Measurements from ENCODE around the gene PIK3C3.
"Not testable (repeated sequence)": the region's sequence is repeated elsewhere in the genome, so short reads cannot be mapped to it uniquely, and the experiment has no call there.

PIK3C3 gene

GRCh38 chr18:41966943-41967342 lies 11.9 kb downstream of the PIK3C3 start:
- no peak for DNase-seq

DNA sequence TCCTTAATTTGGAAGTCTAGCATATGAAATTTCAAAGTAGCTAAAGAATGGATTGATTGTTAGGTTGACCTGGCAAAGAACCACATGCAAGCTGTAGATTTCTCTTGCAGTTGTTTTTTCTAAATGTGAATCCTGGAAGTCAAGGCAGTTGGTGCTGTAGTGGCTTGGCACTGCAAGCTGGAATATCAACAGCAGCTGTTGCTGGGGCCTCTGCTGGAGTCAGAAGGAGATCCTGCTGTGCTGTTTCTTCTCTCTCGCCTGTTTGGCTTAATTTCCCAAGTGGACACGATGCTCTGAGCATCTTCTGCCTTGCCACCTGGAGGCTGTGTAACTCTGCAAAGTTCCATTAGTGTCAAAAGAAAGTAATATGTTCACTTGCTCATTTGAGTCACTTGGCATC lies 12.6 kb downstream of the PIK3C3 start:
- DNase-seq = no peak

GRCh38 chr18:41969881-41970280 lies 14.8 kb downstream of the PIK3C3 start:
- no peak for DNase-seq

DNA sequence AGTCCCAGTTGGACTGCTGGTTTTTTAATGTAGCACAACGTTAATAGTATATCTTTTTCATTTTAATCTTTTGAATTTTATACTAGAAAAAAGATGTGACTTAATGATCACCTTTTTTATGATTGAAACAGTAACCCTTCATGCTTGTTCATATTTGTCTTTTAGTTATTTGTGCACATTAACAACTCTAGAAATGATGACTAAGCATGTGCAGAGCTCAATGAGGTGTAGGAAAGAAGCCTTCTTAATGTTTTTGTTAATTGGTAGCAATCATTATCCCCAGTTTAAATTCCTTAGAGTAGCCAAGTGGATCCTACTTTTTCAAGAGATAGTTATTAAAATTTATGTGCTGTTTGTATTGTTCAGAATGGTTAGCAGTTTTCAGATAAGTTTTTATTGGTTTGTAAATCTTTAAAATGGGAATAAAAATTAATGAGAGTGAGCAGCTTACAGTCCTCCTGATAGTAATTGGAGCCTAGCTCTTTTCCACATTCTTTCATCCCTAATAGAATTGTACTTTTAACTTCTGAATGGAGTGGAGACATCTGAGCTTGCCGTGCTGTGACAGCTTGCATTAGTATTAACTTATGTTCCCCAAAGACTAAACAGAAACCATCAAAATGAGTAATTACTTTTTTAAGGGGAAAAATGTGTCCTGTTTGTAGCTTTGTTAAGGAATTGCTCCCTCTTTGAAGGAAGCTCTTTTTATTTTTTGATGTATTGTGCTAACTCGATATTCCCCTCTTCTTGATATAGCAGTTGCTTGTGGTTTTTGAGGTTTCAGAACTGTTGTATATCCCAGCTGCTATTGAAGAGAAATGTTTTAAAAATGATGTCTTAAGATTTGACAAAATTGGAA lies 17.3 kb downstream of the PIK3C3 start:
- no peak for DNase-seq

DNA sequence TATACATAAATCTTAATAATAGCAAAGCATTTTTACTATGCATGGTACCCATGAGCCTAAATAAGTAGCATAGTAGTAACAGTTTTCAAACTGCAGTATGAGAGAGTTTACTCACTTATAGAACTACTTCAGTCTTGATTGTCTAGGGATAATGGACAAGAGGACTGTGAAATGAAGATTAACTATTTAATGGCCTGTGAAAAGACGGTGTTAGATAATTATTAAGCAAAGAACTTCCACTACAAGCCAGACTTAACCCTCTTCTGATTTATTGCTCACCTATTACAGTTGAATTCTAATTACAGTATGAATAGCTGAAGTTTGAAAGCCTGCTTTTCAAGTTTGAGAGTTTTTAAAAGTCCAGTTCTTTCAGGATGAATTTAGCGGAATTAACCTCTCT lies 18.9 kb downstream of the PIK3C3 start:
- no peak for DNase-seq

GRCh38 chr18:41974796-41975201 lies 19.8 kb downstream of the PIK3C3 start:
- DNase-seq = no peak

DNA sequence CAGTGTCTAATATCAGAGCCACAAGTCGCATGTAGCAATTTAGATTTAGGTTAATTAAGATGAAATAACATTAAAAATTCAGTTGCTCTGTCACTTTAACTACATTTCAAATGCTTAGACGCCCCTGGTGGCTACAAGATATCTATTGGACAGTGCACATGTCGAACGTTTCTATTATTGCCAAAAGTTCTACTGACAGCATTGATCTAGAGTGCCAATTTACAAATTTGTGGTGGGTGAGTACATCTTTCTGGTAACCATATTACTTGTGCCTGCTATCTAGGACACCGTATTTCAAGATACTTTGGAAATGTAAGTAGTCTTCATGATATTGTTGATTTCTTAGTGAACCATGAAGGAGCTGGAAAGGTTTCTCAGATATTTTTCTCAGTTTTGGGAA lies 20.2 kb downstream of the PIK3C3 start:
- no peak for DNase-seq

DNA sequence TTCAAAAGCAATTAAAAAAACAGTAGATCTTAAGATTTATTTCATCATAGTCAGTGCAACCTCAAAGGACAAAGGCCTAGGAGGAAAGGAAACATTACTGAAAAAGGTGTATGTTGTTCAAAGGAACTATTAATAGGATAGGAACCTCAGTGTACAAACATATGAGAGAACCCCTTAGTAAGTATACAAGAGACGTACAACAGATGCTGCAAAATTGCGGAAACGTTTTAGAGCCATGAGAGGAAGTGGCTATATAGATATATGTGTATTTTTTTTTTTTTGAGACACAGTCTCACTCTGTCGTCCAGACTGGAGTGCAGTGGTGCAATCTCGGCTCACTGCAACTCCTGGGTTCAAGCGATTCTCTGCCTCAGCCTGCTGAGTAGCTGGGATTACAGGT lies 22.2 kb downstream of the PIK3C3 start:
- no peak for DNase-seq

DNA sequence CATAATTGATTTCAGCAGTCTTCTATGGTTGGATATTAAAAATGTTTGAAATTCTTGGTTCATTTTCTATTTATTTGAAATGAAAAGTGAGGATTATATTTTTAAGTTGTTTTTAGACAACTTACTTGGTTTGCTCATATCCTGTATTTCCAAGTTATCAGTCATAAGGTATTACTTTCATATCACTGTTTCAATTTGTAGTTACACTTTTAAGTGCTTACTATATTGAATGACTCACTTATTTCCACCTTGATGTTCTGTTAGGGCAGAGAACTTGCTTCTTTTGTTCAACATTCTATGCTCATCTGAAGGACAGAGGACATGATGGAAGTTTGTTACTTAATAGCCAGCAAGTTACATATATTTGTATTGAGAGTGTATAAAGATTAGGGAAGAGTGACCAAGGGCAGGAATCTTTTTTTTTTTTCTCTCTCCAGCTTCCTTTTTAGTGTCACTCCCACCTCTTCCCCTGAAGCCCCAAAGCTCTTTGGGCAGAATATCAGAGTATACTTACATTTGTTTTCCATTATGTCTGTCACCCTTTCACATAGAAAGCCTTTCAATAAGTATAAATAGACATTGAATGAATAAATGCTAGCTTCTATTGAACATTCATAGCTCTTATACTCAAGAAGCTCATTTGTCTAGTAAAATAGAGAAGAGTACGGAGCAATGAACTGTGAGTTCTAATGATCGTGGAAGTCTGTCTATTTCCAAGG lies 28.1 kb downstream of the PIK3C3 start:
- DNase-seq = no peak

- DNase-seq = no peak
Observed at GRCh38 chr18:41985914-41986313, 30.9 kb downstream of the PIK3C3 start.

DNA sequence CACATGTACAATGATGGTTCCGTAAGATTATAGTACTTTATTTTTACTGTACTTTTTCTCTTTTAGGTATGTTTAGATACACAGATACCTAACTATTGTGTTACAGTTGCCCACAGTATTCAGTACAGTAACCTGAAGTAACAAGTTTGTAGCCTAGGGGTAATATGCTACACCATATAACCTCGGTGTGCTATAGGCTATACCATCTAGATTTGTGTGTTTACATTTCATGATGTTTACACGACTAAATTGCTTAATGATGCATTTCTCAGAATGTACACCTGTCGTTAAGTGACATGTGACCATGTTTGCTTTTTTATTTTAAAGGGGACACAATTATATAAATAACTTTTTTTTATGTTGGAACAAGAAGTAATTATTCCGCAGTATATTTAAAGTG lies 34.5 kb downstream of the PIK3C3 start:
- DNase-seq = no peak

GRCh38 chr18:41992066-41992465 lies 37.0 kb downstream of the PIK3C3 start:
- DNase-seq = no peak

DNA sequence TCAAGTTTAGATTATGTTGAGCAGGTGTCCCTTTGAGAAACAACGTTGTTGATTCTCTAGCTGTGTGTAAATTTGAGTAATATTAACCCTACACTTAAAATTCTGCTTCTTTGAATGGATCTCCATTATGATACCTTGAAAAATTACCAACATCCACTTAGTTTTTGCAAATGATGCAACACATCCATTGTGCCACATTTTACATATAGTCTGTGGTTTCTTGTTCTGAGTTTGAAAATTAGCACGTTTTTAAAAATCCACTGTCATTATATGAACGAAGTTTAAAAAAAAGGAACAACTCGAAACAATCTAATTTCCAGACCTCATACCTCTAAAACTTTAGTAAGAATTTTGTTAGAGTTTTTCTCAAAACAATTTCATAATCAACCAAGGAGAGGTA lies 37.7 kb downstream of the PIK3C3 start:
- DNase-seq = no peak

- DNase-seq = no peak
Observed at GRCh38 chr18:41993151-41993550, 38.1 kb downstream of the PIK3C3 start.

GRCh38 chr18:41996020-41996419 lies 41.0 kb downstream of the PIK3C3 start:
- no peak for DNase-seq

GRCh38 chr18:41999751-42000150 lies 44.7 kb downstream of the PIK3C3 start:
- no peak for DNase-seq

DNA sequence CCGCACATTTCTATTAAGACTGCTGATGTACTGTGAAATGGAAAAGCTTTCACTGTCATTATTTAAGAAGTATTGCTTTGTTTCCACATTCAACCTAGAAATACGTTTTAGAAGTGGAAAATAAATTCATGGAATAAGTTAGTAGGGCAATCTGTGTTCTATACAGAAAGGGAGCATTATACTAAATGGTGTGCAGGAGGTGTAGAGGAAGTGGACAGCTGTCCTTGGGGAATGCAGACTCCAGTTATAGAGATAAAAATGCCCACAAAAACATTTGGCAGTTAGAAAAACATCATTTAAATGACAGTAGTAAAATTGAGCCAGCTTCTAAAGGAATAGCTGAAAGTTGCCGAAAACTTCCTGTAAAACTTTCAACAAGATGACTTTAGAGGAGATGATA lies 46.8 kb downstream of the PIK3C3 start:
- no peak for DNase-seq

DNA sequence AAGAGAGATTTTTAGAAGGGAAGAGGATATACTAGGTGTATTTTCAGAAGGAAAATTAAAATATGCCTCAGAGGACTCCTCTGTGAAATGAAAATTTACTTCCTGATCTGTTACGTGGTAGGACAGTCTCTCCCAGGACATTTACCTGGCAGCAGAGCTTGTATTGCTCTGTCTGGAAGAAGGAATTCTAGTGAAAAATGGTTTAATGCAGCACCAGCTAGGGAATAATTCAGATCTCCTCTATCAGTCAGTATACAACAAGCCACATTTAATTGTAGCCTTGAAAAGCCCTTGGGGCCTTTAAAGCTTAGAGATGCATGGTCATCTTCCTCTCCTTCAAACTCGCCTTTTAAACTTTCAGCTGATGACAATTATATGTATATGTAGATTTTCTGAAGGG lies 49.6 kb downstream of the PIK3C3 start:
- no peak for DNase-seq

DNA sequence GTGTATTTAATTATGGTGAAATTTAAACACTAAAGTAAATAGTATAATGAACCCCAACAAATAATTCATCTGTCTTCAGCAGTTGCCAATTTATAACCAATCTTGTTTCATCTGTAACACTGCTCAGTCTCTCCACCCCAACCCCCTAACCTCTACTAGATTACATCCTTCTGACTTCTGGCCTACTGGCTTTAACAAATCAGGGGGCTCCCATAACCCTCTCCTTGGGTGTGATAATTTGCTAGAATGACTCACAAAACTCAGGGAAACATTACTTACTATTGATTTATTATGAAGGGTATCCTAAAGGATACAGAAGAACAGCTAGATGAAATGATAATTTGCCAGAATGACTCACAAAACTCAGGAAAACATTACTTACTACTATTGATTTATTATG lies 50.7 kb downstream of the PIK3C3 start:
- no peak for DNase-seq

GRCh38 chr18:42009457-42009856 lies 54.4 kb downstream of the PIK3C3 start:
- DNase-seq = not testable (repeated sequence)

- no peak for DNase-seq
Observed at GRCh38 chr18:42011053-42011452, 56.0 kb downstream of the PIK3C3 start.

DNA sequence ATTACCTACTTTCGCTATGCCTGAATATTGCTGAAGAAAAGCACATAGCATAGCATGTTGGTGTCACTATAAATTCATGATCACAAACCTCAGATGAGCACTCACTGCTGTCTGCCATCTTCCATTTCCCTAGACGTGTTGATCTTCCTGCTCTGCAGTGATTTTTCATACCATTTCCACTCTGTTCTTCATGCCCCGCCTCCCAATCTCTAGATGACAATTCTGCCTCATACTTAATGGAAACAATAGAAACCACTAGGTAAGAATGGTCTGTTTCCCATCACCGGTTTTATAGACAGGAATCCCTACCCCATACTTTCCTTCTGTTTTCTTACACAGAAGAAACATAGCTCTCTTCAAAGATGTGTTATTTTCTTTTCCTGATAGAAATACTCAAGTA lies 63.8 kb downstream of the PIK3C3 start:
- DNase-seq = no peak

GRCh38 chr18:42024131-42024530 lies 69.1 kb downstream of the PIK3C3 start:
- DNase-seq = no peak

DNA sequence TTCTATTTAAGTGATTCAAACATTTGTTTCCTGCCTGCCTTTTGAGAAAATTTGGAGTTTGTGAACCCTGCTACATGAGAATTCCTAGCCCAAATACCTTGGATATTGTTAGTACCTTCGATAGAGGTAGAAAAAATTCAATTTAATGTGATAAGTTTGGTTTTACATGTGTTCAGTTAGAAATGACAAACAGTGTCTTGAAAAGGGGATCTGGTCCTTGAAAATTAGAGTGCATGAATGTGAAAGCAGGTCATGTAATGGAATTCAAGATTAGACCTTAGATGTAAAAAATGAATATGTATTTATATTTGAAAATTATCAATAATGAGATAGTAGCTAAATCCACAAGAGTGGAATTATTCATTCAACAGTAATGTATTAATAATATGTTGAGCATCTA lies 70.5 kb downstream of the PIK3C3 start:
- no peak for DNase-seq
